Kidney (tissue), 14 donors: ENCODE measurements around the gene CIAO3. TPM values are rescaled to one million over a fixed set of nuclear protein-coding genes. Genes with fewer than 3 reads are reported as not detected.
A peak's percentile ranks its signal among the peaks of the same experiment; 100 is the strongest.

Experiments used
- DNase-seq, 5 donors: peaks; one replicate each; pipeline ENCODE4 v3.0.0-alpha.2; 2013 to 2020
- FAIRE-seq: peaks from 2 replicates; lab custom pipeline; 2012; peaks lifted over from hg19 to GRCh38; lab: Jason Lieb, UNC
- H3K27ac ChIP-seq, 2 donors: one replicate each; pipeline ENCODE4 v1.7.0; 2013; ENCODE audit warnings: low read depth in 2 of 2, low read length in 2 of 2, inconsistent platforms in 1 of 2
- H3K27me3 ChIP-seq: one replicate; pipeline ENCODE4 v1.7.1; 2013; ENCODE audit warnings: low read length, inconsistent platforms; ENCODE audit not compliant: control insufficient read depth, insufficient read depth
- H3K36me3 ChIP-seq, 3 donors: one replicate each; pipeline versions ENCODE4 v1.7.0 to v1.7.1; 2013; ENCODE audit warnings: low read length in 3 of 3, control low read depth in 1 of 3, inconsistent platforms in 1 of 3; ENCODE audit not compliant: insufficient read depth in 3 of 3, control insufficient read depth in 2 of 3
- H3K4me1 ChIP-seq, 3 donors: one replicate each; pipeline versions ENCODE4 v1.7.0 to v1.7.1; 2013; ENCODE audit warnings: low read length in 3 of 3, inconsistent platforms in 1 of 3, low read depth in 1 of 3; ENCODE audit not compliant: control insufficient read depth in 2 of 3, insufficient read depth in 2 of 3
- H3K4me3 ChIP-seq, 3 donors: one replicate each; pipeline versions ENCODE4 v1.7.0 to v1.8.1; 2013; ENCODE audit warnings: low read length in 3 of 3, control low read depth in 1 of 3, inconsistent platforms in 1 of 3
- H3K9ac ChIP-seq, 3 donors: one replicate each; pipeline versions ENCODE4 v1.7.0 to v1.7.1; 2013; ENCODE audit warnings: low read length in 3 of 3, control low read depth in 1 of 3, inconsistent platforms in 1 of 3
- H3K9me3 ChIP-seq, 3 donors: one replicate each; pipeline versions ENCODE4 v1.7.0 to v1.7.1; 2013; ENCODE audit warnings: low read length in 3 of 3, control low read depth in 1 of 3, inconsistent platforms in 1 of 3; ENCODE audit not compliant: control insufficient read depth in 2 of 3, insufficient read depth in 1 of 3
- intact Hi-C: fragments of 100-400 bp; cut with DNase I; formaldehyde crosslinking; loops from one replicate; pipeline ENCODE4 v1.11.1; 2022
- polyA plus RNA-seq: library from polyadenylated mRNA; stranded (reverse); fragments of 350-450 nt; fragmentation: Illumina TruSeq; extraction: RNeasy Lipid Tissue Mini Kit (QIAGEN cat#74804); gene quantifications from one replicate; pipeline ENCODE4 v1.2.3, GENCODE V29; 2014; ENCODE audit warnings: low read depth, low replicate concordance; ENCODE audit not compliant: insufficient read depth
- total RNA-seq: library from RNA; stranded (reverse); fragmentation: NEBNext Ultra II Directional; extraction: Animal tissue kit (Norgen Biotek cat#: 25700); gene quantifications from one replicate; pipeline ENCODE4 v1.2.1, GENCODE V29; 2021
- TF ChIP-seq, protein P1 (sequence below): IDR thresholded peaks from 3 replicates; pipeline ENCODE4 v1.5.1; 2012; ENCODE audit warnings: mild to moderate bottlenecking, moderate library complexity, borderline replicate concordance; ENCODE audit not compliant: insufficient read depth; ENCODE audit errors: extremely low read depth
- donor health status: control.
- donor health status: control.
- donor health status: control.
- donor health status: control.
- donor health status: control.
- donor health status: DM: yes; HTN: yes; CAD: no.
- donor health status: Normal renal cell carcinoma (clear cell type).

Gene CIAO3
- total and polyA plus RNA-seq, 2 donors from 2014 or later = 36.8 to 37.7 TPM

DNA sequence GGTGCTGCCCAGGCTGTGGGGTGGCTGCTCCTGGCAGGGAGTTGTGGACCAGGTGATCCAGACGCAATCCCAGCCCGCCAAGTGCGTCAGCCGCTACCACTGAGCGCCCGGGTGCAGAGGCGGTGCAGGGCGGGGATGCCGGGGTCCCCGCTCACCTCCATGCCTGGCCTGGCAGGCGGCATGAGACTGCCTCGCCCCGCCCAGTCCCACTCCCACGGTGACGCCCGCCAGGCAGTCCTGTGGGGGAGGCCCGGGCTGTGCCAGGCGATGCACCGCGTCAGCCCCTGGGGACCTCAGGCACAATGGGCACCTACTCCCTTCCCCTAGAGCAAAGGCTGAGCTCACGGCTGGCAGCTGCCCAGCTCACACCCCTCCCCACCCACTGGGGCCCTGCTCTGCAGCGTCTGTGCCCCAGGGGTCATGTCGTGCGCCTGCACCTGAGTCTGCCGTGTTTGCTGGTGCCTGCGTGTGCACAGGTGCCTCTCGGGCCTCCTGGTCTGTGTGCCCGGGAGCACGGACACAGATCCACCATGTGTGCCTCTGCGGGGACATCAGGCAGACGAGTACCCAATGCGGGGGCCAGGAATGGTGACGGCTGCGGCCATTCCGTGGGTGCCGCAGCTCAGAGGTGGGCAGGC is 42.1 kb upstream of the CIAO3 start:
- no peaks in the 10 kb centered on the region for H3K27me3 ChIP-seq
- H3K4me3 ChIP-seq = no peak overlapping the region
- DNase-seq (peak in 2 of 5 donors; percentile 44 to 58), FAIRE-seq (no peak)
- TF ChIP-seq, protein P1, sequence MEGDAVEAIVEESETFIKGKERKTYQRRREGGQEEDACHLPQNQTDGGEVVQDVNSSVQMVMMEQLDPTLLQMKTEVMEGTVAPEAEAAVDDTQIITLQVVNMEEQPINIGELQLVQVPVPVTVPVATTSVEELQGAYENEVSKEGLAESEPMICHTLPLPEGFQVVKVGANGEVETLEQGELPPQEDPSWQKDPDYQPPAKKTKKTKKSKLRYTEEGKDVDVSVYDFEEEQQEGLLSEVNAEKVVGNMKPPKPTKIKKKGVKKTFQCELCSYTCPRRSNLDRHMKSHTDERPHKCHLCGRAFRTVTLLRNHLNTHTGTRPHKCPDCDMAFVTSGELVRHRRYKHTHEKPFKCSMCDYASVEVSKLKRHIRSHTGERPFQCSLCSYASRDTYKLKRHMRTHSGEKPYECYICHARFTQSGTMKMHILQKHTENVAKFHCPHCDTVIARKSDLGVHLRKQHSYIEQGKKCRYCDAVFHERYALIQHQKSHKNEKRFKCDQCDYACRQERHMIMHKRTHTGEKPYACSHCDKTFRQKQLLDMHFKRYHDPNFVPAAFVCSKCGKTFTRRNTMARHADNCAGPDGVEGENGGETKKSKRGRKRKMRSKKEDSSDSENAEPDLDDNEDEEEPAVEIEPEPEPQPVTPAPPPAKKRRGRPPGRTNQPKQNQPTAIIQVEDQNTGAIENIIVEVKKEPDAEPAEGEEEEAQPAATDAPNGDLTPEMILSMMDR = no peak
- no peaks in the 10 kb centered on the region for H3K9me3 ChIP-seq
- no peak overlapping the region for H3K27ac ChIP-seq
- H3K36me3 ChIP-seq = no peaks in the 10 kb centered on the region
- intact Hi-C loops = no loop called here
- peaks cover 0 to 9% (median 0%) of the 10 kb centered on the region in 3 donors for H3K4me1 ChIP-seq
- no peak overlapping the region for H3K9ac ChIP-seq

- FAIRE-seq (no peak), DNase-seq (no peak)
- Histone ChIP-seq H3K9ac (no peak overlapping the region), H3K4me1 (peaks cover 0 to 3% (median 0%) of the 10 kb centered on the region in 3 donors), H3K4me3 (no peak overlapping the region), H3K27ac (no peak overlapping the region), H3K36me3 (no peaks in the 10 kb centered on the region), H3K27me3 (no peaks in the 10 kb centered on the region), H3K9me3 (no peaks in the 10 kb centered on the region)
- TF ChIP-seq, protein P1 = no peak
- intact Hi-C loops = no loop called here
Measured at GRCh38 chr16:782258-782657, 41.5 kb upstream of the CIAO3 start.

- H3K4me3 ChIP-seq = no peak overlapping the region
- no peak overlapping the region for H3K9ac ChIP-seq
- H3K36me3 ChIP-seq = no peaks in the 10 kb centered on the region
- FAIRE-seq = no peak
- H3K4me1 ChIP-seq = no peaks in the 10 kb centered on the region
- TF ChIP-seq, protein P1 = no peak
- no peak for DNase-seq
- H3K27me3 ChIP-seq = no peaks in the 10 kb centered on the region
- no peak overlapping the region for H3K27ac ChIP-seq
- H3K9me3 ChIP-seq = no peaks in the 10 kb centered on the region
- intact Hi-C loops = no loop called here
Measured at GRCh38 chr16:781346-782010, 40.7 kb upstream of the CIAO3 start.
